ENCODE data around the gene CCIN.

CCIN gene

DNA sequence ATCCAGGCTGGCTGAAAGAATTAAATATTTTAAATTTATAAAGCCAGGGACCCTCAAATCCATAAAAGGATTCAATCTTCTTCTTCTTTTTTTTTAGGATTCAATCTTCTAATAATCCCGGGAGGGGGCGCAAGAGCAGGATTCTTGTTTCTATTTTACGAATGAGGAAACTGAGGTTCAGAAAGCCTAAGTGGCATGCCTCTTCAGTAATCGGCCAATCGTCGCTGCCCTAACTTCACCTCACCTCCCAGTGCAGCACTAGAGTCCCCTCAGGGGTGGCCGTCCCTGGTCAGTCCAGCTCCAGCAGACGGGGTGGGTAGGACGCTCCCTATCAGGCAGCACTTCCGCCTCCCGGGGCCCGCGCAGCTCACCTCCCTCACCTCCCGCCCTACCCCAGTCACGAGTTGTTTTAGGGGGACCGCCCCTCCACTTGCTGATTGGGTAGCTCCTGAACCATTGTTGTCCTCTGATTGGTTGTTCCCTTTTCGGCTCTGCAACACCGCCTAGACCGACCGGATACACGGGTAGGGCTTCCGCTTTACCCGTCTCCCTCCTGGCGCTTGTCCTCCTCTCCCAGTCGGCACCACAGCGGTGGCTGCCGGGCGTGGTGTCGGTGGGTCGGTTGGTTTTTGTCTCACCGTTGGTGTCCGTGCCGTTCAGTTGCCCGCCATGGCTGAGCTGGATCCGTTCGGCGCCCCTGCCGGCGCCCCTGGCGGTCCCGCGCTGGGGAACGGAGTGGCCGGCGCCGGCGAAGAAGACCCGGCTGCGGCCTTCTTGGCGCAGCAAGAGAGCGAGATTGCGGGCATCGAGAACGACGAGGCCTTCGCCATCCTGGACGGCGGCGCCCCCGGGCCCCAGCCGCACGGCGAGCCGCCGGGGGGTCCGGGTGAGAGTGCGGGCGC, 21.5 kb downstream of the CCIN start, which contains the start of gene CLTA:
Gene CLTA (plus strand): TSS at position 534 of the 902 bp plus-strand sequence. CDS start 136 bp downstream, at position 670.
- peak; percentile 83 for DNase-seq (ENCODE audit: low read depth)

DNA sequence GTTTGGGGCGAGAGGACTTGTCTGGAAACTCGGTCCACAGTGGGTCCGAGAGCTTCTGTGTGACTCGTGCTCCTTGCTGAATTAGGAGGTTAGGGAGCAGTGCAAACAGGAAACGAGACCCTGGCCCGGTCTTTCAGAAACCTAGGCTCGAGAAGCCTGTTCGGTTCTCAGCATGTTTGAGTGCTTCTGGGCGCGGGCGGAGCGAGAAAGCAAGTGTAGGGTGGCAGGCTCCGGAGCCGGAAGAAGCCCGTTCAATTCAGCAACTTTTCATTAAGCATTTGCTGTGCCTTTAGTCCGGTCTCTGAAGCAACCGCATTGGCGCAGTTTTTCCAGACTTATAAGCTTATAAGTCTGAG, 22.1 kb downstream of the CCIN start:
- peak; percentile 19 for DNase-seq (ENCODE audit: low read depth)

DNA sequence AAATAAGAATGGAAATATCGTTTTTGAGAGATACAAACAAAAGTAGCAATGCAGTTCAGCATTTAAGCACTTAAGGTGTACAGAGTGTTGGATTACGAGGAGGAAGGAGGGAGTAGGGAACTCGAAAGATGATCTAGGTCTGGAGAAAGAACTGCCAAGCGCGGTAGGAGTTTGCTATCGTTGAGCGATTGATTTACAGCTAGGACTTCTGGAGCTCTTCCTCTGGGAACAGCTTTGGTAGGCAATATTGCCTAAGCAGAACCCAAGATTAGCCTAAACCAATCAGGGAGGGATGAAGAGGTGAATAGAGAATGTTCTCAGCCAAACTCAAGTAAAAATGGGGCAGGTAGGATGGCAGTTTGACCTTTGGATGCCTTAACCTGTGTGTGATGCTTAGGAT, 22.5 kb downstream of the CCIN start:
- no peak for DNase-seq (ENCODE audit: low read depth)

DNA sequence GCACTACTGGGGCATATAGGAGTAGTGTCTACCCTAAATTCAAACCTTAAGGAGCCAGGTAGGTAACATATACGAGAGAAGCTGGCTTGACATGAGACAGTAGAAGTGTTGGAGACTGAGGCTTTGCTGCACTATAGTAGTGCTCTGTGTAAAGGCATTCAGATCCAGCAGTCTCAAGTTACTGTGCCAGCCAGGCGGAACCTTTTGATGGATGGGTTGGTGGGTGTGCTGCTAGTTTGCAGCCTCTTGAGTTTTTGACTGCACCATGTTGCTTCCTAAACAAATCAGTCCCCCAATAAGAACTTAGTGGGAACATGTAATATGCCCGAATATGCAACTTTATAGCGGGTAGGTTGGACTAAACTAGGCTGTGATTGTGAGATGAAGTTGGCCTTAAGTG, 23.0 kb downstream of the CCIN start:
- no peak for DNase-seq (ENCODE audit: low read depth)

GRCh38 chr9:36193023-36193422, 23.8 kb downstream of the CCIN start:
- no peak for DNase-seq (ENCODE audit: low read depth)

GRCh38 chr9:36194326-36195000, 25.3 kb downstream of the CCIN start:
- DNase-seq (ENCODE audit: low read depth), result no peak

- DNase-seq (ENCODE audit: low read depth), result no peak
Measured at GRCh38 chr9:36204906-36205547, 35.8 kb downstream of the CCIN start.

- no peak for DNase-seq (ENCODE audit: low read depth)
Measured at GRCh38 chr9:36207016-36207415, 37.8 kb downstream of the CCIN start.

DNA sequence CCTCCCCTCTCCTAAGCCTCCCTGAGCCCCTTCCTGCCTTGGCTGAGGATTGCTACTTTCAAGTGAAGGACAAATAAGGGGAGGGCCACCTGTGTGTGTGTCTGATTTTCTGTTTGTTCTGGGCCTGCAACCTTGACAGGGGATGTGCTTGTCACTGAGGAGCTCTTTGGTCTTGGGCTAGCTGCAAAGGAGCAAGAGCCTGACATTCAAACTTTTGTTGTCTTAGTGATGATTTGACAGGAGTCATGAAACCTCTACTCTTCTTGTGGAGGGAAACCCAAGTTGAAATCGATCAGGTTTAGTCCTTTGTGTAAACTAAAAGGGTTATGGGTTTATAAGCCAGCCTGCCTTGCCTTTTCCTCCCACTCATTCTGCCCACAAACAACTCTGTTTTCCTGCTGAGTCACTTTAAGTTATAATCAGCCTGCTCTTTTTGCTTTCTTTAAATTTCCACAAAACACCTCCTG, 38.4 kb downstream of the CCIN start:
- no peak for DNase-seq (ENCODE audit: low read depth)

GRCh38 chr9:36208521-36209253, 39.5 kb downstream of the CCIN start:
- DNase-seq (ENCODE audit: low read depth), result no peak

DNA sequence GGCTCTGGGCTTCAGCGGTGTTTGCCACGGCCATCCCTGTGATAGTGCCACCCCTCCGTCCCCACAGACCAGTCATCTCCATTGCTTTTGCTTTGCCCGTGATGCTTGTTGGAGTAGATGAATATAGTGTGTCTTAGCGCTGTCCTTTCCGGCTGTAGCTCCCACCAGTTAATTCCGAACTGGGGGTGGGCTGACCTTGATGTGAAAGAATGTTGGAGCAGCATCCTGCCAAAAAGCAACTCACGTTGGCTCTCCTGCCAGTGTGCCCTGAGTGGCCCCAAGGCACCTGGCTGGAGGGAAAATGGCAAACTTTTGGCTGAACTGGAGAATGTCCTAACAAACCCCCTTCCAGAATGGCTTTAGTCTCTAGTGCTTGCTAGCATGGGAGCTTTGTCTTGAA, 41.5 kb downstream of the CCIN start:
- no peak for DNase-seq (ENCODE audit: low read depth)

GRCh38 chr9:36211510-36211909, 42.3 kb downstream of the CCIN start:
- DNase-seq (ENCODE audit: low read depth), result no peak

DNA sequence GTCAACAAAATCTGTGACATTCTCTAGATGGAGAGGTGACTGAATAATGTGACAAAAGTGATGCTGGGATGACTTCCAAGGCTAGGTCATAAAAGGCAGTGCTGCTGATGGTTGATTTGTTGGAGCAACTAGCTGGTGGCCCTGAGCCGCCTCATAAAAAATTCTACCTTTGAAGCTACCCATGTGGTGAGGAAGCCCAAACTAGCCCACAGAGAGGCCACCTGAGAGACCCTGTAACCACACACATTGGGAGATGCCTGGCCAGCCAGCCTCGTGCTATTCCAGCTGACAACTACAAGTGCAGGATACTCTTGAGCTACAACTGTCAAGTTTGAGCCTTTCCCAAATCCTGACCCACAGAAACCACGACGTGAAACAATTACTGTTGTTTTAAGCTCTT, 44.2 kb downstream of the CCIN start:
- no peak for DNase-seq (ENCODE audit: low read depth)

DNA sequence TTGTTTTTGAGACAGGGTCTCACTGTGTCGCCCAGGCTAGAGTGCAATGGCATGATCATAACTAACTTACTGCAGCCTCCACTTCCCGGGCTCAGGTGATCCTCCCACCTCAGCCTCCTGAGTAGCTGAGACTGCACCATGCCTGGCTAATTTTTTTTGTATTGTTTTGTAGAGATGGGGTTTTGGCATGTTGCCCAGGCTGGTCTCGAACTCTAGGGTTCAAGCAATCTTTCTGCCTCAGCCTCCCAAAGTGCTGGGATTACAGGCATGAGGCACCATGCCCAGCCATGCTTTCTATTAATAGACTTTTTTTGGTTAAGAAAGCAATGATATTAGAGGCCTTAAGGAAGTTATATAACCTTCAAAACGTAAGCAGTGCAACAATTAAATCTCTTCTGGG, 44.8 kb downstream of the CCIN start:
- no peak for DNase-seq (ENCODE audit: low read depth)

GRCh38 chr9:36214571-36214970, 45.4 kb downstream of the CCIN start:
- DNase-seq (ENCODE audit: low read depth), result no peak

DNA sequence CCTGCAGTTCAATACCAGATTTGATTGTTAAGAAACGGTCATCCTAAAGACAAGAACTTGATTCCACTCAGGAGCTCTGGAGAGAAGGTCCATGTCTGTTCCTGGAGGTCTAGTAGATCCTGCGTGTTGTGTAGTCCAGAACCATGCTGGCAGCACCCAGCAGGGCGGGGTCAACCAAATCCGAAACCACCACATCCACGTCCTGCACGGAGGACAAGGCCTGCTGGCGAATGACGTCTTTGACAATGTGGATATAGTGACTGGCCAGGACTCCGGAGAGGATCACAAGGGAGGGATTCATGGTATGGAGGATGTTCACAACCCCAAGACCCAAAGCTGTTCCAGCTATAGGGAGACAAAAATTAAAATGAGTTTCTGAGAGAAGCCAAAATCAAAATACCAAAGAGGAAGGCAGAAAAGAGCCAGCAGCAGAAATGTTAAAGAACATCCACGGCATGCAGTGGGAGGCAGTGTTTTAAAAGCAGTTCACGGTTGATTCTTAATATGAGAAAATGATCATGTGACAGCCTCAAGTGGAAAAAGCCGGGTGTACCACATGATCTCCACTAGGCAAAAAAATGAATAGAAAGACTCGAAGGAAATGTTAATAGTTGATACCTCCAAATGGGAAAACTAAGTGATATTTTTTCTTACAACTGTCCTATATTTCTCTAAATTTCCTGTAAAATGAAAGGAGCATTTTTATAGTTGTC, 48.2 kb downstream of the CCIN start:
- DNase-seq (ENCODE audit: low read depth), result no peak

DNA sequence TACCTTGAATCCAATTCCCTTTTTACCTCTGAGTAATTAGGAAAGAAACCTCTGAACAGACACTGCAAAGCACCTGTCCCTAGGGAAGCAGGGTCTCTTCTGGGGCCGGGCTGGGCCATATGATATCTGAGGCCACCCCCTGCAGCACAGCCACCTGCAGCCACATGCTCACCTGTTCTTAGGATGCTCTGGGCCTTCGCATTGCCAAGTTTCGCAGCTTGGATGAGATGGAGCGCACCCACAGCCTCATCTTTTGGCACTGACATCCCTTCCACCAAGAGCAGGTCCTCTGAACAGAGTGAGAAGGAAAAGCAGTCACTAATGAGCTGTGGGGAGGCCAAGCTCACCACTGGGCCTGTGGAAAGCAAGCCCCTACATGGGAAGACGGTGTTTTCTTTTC, 48.8 kb downstream of the CCIN start:
- DNase-seq (ENCODE audit: low read depth), result no peak

DNA sequence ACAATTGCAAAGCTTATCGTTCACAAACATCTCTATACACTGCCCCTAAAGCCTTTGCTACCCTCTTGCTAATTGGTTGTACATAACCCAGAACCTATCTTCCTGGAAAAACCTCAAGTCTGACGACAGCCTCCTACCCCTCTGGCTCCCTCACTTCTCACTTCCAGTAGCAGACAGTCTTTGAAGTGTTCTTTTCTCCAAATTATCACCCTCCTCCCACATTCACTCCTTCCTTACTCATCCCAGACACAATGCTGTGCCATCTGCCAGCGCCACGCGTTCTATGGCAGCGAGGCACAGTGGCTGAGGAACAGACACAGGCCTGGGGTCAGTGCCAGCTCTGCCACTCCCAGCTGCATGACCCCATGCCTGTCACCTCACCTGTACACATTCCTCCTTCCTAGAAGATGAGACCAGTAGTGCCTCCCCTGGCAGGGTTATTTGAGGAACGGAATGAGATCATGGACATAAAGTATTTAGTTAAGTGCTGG, 49.3 kb downstream of the CCIN start:
- no peak for DNase-seq (ENCODE audit: low read depth)

All from stimulated activated CD8-positive, alpha-beta memory T cell treated with anti-CD3 and anti-CD28 coated beads, Interleukin-7, amount 100 ng/mL, for 24 hours (primary cell).